ENCODE data around the gene EYA3.

EYA3 gene, protein sequence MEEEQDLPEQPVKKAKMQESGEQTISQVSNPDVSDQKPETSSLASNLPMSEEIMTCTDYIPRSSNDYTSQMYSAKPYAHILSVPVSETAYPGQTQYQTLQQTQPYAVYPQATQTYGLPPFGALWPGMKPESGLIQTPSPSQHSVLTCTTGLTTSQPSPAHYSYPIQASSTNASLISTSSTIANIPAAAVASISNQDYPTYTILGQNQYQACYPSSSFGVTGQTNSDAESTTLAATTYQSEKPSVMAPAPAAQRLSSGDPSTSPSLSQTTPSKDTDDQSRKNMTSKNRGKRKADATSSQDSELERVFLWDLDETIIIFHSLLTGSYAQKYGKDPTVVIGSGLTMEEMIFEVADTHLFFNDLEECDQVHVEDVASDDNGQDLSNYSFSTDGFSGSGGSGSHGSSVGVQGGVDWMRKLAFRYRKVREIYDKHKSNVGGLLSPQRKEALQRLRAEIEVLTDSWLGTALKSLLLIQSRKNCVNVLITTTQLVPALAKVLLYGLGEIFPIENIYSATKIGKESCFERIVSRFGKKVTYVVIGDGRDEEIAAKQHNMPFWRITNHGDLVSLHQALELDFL

DNA sequence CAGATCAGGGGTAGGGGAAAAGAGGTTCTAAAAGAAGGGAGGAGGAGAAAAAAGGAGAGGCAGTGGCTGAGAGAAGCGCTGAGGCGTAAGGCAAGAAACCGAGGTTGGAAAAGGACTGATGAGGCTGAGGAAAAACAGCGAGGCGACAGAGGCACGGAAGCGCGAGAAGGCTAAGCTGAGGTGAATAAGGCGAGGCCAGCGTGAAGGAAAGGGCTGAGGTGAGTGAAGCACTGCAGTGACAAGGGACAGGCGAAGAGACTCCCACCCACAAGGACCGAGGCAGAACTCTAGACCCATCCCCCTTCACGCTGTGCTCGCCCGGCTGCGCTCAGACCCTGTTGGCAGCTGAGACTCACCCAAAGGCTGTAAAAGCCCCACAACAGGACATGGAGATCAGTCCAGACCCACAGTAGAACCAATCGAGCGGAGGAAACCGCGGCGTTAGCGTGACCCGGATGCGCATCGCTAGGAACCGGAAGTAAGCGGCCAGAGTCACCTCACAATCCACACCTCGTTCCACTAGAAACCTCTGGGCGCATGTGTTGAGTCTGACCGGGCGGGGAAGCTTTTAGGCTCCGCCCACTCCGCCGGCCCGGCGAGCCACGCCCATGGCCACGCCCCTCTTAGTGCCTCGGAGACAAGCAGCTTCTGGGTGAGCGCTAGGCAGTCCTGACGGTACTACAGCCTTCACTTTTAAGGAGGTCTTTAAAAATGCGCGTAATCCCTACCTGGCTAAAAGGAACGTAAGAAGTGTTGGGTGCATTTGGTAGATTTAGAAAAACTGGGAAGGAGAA is at the start of gene EYA3:
Gene EYA3 (minus strand): TSS at position 443 of the 794 bp plus-strand sequence. CDS start 30,584 bp downstream, outside the sequence.
- DNase-seq (ENCODE audit: low read depth): peak; percentile 97

DNA sequence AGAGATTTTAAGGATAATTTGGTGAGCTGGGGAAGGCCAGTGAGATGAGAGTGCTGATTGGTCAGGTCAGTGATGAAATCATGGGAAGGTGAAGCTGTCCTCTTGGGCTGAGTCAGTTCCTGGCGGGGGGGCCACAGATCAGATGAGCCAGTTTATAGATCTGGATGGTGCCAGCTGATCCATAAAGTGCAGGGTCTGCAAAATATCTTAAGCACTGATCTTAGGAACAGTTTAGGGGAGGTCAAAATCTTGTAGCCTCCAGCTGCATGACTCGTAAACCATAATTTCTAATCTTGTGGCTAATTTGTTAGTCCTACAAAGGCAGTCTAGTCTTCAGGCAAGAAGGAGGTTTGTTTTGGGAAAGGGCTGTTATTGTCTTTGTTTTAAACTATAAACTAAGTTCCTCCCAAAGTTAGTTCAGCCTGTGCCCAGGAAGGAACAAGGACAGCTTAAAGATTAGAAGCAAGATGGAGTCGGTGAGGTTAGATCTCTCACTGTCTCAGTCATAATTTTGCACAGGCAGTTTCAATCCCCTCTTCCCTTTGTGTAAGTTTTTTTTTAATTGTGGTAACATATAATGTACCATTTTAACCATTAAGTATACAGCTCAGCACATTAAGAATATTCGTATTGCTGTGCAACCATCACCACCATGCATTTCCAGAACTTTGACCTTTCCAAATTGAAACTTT is 48.7 kb upstream of the EYA3 start:
- no peak for DNase-seq (ENCODE audit: low read depth)

DNA sequence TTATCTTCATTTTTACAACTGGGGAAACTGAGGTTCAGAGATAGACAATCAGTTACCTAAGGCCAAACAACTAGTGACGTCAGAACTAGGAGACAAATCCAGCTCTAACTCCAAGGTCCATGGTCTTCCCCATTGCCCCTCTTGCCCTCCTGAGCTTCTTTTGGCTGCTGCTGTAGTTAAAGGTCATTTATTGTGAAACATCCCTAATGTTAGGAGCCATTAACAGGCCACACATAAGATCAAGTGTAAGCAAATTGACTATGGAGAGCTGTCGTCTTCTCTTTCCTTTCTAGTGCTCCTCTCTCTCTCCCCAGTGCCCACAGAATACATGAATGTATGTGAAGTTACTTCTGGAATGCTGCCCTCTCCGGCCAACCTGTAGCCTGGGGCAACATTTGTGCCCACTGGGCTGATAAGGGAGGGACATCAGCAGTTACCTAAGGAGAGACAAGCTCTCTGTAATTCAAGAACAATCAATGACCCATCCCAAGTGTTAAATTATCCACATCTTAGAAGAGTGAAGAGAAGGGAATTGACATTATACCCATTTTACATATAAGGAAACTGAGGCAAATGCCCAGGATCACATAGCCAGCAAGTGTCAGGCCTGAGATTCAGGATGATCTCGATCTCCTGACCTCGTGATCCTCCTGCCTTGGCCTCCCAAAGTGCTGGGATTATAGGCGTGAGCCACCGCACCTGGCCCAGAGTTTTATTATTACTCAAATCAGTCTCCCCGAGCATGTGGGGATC is 47.9 kb upstream of the EYA3 start:
- no peak for DNase-seq (ENCODE audit: low read depth)

DNA sequence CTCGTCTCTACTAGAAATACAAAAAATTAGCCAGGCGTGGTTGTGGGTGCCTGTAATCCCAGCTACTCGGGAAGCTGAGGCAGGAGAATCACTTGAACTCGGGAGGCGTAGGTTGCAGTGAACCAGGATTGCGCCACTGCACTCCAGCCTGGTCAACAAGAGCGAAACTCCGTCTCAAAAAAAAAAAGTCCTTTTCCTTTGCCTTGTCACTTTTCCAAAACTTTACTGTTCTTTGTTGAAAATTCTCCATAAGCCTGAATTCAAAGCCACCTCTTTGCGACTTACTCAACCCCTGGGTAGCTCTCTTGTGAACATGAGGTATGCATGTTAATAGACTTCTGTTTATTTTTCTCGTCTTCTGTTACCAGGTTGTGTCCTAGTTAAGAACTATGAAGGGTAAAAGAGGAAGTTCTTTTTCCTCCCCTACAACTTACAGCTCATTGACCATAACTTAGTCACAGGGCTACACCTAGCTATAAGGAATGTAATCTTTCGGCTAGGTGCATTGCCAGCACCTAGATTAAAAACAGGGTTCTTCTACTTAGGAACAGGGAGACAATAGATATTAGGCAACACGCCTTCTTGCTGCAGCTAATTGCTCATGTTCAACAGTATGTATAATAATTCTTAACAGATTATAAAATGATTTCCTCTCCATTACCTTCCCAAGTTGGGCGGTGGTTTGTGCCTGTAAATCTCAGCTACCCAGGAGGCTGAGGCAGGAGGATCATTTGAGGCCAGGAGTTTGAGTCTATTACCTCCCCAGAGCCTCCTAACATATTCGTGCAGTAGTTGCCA is 47.2 kb upstream of the EYA3 start:
- DNase-seq (ENCODE audit: low read depth): no peak

DNA sequence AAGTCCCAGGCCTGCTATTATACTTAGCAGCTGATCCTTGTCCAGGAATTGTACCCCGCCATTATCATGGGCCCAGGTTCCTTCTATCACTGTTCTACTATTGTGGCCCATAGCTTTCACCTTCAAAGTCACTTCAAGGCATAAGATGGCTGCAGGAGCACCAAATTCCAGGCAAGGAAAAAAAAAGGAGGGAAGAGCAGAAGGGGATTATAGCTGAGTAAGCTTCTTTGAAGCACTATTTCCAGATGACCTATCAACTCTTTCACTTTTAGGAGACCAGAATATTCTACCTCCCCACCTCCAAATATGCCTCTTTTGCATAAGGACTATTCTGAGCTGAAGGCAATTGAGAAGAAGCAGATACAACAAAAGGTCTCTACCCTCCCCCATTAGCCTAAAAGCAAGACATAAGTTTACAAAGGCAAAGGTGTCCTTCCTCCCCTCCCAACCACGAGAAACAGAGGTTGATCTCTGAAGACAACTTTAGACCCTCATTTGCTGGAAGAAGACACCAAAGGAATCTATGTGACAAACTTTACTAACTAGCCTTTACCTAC is 46.3 kb upstream of the EYA3 start:
- DNase-seq (ENCODE audit: low read depth): no peak

DNA sequence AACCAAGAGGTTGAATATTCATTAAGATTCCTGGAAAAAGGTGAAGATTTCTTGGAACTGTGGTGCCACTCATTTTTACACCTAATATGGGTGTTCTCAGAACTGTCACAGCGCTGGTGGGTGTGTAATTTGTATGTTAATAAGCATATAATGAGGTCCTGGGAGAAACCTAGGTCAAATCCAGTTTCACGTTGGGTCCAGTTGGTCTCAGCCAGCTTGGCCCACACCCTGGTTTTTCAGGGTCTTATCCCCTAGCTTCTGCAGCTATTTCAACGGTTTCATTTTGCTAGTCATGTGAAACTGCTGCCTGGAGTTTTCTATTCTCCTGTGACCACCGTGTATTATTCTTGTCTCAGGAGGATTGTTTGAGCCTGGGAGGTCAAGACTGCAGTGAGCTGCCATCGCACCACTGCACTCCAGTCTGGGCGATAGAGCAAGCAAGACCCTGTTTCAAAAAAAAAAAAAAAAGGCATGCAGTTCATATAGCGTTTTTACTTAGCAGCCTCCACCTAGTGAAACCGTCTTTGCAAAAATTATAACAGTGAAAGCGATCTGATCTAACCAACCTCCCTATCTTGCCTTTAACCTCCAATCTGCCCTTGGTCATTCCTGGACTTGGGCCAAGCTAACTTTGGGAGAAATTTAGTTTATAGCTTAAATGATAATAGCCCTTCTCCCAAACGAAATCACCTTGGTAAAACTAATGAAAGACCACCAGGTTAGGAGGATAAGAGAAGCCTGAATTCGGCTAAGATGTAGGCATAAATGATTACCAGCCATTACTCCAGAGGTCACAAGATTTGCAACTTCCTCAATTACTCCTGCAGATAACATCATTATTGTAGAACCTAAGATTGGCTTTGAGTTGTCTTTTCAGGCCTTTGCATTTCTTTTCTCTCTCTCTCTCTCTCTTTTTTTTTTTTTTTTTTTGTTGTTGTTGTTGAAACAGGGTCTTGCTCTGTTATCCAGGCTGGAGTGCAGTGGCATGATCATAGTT is 44.1 kb upstream of the EYA3 start:
- no peak for DNase-seq (ENCODE audit: low read depth)

DNA sequence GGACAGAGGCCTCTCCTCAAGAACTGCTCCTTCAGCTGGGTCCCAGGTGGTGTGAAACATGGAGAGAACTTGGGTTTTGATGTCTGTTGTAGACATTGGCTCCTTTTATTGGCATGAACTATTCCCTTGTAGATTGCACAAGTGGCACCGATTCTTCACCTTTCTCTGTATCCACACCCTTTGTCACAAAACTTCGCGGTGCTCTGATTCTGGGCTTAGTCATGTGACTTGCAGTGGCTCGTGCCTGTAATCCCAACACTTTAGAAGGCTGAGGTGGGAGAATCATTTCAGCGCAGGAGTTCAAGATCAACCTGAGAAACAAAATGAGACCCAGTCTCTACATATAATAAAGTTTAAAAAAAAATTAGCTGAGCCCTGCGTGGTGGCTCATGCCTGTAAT is 42.5 kb upstream of the EYA3 start:
- DNase-seq (ENCODE audit: low read depth): no peak

DNA sequence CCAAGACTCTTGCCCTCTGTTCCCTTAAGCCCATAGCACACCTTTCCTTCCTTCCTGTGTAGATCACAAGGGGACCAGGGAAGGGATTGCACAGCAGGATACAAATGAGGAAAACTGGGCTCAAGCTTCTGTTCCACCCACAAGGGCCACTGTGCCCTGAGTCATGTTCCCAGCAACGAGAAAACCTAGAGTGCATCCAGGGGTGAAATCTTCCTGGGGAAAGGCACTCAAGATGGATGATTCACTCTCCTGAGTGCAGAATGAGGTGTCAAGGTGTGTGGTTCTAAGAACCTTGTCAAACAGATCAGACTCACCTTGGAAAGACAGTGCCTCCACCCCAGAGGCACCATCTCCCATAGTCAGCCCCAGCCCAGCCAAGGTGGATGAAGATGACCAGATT is 40.7 kb upstream of the EYA3 start:
- no peak for DNase-seq (ENCODE audit: low read depth)

DNA sequence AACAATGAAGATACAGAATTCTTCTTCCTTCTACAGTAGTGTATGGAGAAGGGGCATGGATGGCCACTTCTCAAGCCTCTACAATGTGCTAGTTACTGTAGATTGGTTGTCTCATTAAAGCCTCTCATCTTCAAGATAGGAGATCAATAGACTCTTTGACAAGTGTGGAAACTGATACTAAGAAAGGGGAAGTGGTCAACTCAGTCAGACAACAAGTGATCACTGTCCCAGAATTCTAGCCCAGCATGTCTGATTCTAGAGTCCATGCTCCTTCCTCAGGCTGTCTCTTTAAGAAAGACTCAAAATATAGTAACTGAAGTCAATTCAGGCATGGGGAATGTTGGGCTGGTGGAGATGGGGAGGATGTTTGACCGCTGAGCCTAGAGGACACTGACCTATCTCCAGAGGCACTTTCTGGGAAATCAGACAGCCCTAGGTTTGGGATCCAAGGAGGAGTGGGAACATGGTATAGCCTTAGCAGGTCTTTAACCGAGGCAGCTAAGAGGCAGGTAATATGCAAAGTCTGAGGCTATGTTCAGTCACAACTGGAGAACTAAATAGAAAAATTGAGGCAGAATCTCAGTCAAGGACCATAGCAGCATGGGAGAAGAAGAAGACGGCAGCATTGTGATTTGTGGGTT is 39.3 kb upstream of the EYA3 start:
- DNase-seq (ENCODE audit: low read depth): no peak

DNA sequence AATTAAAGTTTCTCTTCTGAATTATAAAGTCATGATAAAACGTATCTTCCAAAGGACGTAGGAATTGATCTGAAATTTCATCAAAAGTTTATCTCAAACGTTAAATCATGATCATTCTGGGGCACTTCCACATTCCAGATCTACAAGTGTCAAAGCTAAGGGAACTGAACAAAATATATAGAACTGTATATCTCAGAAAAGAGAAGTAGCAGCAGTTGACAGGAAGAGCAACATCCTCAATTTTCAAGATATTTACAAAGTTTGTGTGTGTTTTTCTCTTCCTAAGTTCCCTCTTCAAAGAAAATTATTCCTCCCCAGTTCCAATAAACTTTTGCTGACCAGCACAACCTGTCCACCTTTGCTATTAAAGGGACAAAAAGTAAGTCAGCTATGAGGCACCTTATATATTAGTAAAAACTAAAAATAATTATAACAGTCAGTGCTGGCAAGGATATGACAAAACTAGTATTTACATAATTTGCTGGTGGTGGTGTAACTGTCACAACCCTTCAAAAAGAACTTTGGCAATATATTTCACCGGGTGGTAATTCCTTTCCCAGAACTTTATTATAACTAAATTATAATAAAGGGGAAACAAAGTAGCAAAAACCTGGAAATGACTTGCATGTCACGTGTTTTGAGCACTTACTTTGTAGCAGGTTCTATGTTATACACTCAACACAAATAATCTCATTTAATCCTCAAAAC is 38.5 kb upstream of the EYA3 start:
- no peak for DNase-seq (ENCODE audit: low read depth)

DNA sequence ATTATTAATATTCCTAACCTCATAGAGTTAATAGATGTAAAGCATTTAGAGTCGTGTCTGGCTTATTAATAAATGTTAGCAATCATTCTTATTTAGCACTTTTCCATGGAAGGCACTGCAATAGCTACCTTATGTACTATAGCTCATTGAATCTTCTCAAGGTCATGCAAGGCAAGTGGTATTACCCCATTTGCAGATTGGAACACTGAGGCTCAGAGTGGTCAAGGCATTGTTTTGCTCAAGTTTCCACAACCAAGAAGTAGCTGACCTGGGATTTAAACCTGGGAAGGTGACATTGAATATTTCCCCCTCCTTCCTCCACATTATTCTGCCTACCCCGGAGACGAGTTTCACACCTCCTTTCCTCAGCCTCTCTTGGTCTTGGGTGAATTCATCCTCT is 37.8 kb upstream of the EYA3 start:
- DNase-seq (ENCODE audit: low read depth): no peak

DNA sequence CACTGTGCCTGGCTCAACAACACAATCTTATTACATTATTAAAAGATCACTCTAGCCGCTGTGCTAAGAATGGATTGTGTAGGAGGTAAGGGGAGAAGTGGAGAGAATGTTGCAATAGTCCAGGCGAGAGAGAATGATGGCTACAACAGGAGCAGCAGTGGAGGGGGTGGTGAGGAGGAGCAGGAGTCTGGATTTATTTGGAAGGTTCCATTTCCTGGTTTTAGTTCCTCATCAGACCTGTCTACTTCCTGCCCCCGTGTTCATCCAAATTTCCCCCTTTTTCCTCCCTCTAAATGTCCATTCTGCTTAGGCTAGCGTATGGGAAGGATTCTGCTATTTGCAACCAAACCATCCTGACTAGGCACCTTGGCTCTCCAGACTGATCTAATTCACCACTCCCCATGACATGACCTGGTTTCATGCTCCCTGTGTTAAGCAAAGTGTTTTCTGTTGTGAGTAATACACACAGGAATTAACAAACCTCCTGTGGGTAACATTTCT is 35.1 kb upstream of the EYA3 start:
- DNase-seq (ENCODE audit: low read depth): no peak

DNA sequence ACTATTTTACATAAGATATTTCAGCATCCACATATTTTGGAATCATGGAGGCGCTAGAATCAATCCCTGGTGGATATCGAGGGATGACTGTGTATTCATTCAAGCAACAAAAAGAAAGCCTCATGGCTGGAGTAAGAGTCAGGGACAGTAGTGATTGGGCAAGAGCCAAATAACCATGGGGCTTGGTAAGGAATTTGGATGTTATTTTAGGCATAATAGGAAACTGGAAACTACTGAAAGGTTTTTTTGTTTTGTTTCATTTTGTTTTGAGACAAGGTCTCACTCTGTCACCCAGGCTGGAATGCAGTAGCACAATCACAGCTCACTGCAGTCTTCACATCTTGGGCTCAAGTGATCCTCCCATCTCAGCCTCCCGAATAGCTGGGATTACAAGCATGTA is 33.8 kb upstream of the EYA3 start:
- no peak for DNase-seq (ENCODE audit: low read depth)

DNA sequence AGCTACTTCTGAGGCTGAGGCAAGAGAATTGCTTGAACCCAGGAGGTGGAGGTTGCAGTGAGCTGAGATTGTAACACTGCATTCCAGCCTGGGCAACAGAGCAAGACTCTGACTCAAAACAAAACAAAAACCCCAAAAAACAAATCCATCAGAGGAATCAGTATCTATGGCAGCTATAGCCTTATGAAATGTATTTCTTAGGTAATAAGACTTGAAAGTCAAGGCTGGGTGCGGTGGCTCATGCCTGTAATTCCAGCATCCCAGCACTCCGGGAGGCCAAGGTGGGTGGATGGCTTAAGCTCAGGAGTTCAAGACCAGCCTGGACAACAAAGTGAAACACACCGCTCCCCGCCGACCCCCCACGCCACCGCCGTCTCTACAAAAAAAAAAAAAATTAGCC is 31.1 kb upstream of the EYA3 start:
- DNase-seq (ENCODE audit: low read depth): no peak

DNA sequence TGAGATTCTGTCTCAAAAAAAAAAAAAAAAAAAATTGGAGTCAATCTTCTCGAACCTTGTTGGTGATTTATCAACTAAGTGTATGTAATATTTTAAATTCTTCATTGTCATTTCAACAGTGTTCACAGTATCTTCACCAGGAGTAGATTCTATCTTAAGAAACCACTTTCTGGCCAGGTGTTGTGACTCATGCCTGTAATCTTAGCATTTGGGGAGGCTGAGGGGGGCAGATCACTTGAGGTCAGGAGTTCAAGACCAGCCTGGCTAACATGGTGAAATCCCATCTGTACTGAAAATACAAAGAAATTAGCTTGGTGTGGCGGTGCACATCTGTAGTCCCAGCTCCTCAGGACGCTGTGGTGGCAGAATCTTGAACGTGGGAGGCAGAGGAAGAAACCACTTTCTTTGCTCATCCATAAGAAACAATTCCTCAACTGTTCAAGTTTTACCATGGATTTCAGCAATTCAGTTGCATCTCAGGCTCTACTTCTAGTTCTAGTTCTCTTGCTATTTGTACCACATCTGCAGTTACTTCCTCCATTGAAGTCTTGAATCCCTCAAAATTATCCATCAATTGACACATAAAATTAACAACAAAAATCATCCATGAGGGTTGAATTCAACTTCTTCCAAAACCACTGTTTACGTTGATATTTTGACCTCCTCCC is 30.4 kb upstream of the EYA3 start:
- no peak for DNase-seq (ENCODE audit: low read depth)

DNA sequence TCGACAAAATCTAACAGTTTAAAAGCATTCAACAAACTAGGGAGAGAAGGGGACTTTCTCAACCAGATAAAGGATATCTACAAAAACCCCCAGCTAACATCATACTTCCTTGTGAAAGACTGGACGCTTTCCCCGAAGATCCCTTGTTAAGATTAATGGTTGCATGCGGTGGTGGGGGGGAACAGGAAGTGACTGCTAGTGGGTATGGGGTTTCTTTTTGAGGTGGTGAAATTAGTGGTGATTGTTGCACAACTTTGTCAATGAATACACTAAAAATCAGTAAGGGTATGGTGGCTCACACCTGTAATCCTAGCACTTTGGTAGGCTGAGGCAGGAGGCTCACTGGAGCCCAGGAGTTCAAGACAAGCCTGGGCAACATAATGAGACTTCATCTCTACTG is 26.9 kb upstream of the EYA3 start:
- no peak for DNase-seq (ENCODE audit: low read depth)

DNA sequence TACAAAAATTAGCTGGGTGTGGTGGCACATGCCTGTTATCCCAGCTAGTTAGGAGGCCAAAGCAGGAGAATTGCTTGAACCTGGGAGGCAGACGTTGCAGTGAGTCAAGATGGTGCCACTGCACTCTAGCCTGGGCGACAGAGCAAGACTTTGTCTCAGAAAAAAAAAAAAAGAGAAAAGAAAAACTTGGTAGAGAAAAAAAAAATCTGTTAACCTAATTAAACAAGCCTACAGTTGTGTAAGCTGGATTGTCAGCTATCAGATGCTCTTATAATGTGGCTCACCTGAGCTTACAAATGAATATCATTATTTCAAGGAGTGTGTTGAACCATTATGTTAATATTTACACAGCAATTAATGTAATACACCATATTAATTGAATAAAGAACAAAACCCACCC is 26.4 kb upstream of the EYA3 start:
- no peak for DNase-seq (ENCODE audit: low read depth)

DNA sequence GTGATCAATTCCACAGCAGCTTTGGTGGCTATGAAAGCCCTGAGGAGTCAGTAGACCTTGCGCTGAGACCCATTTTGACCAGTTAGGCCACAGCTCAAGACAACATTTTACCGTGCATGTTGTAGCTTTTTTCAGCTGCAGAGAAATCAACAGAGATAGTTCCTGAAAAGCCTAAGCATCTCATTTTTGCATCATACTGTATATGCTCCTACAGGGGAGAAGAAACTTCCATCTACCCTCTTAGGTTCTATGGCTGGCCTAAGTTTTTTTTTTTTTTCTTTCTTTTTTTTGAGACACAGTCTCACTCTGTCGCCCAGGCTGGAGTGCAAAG is 24.8 kb upstream of the EYA3 start:
- no peak for DNase-seq (ENCODE audit: low read depth)
